Testis (tissue), 2 donors: ENCODE data around the gene GUK1.

ENCODE experiments used
- POLR2A ChIP-seq: fragments of 450-650 bp; IDR thresholded peaks from one replicate; pipeline ENCODE4 v1.6.1; 2017; ENCODE audit warnings: antibody characterized with exemption, mild to moderate bottlenecking, moderate library complexity
- TF ChIP-seq, protein P1 (sequence below), 3 experiments: fragments of 450-650 bp in 2 of 3; fragments of 200-600 bp in 1 of 3; sonication (generic) in 1 of 3; IDR thresholded peaks; one replicate each; pipeline ENCODE4 v1.5.1; 2016 to 2019; ENCODE audit warnings: antibody characterized with exemption in 3 of 3, mild to moderate bottlenecking in 2 of 3, moderate library complexity in 1 of 3

DNA sequence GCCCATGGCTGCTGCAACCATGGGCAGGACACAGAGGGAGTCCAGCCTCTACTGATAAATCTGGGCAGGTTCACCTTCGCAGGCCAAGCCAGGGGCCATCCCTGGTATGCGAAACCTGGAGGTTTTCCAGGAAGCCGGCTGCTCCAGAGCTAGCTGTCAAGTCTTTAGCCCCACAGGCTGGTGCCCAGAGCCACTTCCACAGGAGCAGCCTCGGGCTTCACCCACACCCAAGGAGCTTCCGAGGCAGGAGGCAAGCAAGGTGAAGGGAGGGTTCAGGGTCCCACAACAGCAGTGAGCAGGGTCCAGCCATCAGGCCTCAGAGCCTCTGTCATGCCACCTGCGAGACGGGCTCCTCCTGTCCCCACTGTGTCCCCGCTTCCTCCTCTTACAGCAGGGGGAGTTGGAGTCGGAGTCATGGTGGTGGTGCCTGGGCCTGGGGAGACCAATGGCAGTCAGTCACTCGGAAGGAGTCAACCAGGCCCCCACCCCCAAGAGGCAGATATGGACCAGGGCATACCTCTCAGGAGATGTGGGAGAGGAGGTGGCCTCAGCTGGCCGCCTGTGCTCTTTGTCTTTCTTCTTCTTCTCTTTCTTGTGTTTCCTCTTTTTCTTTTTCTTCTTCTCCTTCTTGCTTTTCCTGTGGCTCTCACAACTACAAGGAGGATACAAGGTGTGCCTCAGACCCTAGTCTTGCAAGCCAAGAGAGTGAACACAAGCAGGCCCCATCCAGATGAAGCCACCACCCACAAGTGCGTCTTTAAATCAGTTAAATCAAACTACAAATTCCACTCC is 39.1 kb upstream of the GUK1 start:
- TF ChIP-seq, protein P1, sequence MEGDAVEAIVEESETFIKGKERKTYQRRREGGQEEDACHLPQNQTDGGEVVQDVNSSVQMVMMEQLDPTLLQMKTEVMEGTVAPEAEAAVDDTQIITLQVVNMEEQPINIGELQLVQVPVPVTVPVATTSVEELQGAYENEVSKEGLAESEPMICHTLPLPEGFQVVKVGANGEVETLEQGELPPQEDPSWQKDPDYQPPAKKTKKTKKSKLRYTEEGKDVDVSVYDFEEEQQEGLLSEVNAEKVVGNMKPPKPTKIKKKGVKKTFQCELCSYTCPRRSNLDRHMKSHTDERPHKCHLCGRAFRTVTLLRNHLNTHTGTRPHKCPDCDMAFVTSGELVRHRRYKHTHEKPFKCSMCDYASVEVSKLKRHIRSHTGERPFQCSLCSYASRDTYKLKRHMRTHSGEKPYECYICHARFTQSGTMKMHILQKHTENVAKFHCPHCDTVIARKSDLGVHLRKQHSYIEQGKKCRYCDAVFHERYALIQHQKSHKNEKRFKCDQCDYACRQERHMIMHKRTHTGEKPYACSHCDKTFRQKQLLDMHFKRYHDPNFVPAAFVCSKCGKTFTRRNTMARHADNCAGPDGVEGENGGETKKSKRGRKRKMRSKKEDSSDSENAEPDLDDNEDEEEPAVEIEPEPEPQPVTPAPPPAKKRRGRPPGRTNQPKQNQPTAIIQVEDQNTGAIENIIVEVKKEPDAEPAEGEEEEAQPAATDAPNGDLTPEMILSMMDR (IDR thresholded peaks at IDR 0.05) = no peak
- no peak for TF ChIP-seq POLR2A
